Measurements from ENCODE around the gene E2F7.
"Not testable (repeated sequence)": the region's sequence is repeated elsewhere in the genome, so short reads cannot be mapped to it uniquely, and the experiment has no call there.

Gene E2F7

DNA sequence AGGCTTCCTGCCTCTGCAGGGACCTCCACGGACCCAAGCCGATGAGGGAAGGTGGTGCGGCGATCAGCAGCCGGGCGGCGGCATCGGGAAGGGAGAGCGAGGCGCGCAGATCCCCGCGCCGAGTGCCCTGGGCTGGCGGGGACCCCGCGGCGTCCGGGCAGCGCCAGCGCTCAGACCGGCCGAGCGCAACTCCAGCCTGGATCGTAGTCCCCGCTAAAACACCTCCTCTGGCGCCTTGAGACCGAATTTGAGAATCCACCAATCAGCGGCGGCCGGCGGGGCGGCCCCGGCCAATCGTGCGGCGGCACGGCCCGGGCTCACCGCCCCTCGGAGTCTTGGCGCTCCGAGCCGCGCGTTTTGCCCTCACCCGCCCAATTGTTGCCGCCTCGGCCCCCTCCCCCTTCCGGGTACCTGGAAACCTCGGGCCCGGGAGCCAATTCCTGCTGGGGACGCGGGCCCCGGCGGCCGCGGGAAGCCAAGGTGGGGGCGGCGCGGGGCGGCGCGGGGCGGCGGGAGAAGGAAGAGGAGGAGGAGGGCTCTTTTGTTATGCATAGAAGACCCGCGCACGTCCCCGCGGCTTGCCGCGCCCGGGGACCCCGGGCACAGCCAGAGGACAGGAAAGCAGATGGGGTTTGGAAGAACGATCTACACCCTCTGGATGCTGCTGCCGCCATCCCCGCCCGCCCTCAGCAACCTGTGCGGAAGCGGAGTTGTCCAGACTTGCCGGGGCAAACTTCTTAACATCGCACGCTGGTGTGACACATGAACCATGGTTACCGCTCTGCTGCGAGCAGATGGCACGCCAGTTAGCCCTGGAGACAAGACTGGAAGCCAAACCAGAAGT, at the start of gene E2F7:
E2F7 (minus strand) TSS at position 209 of the 844 bp plus-strand sequence. CDS start 934 bp downstream, outside the sequence.
- peak; percentile 70 for DNase-seq

DNA sequence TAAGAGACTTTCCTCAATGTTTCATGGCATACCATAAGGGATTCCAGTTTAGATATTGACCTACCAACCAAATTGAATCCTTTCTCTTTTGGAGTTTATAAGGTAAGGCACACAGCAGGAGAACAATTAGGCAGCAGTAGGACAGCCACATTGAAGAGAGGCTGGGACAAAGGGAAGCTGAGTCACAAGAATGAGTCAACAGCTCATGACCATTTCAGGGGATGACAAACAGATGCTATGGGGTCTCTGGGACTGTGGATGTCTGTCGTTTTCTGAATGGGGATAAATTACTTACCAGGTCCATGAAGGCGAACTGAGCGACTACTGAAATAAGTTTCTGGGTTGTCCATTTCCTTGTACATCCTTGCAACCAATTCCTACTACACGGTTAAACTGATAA, 48.6 kb upstream of the E2F7 start:
- DNase-seq, result no peak

GRCh38 chr12:77108707-77109106, 43.3 kb upstream of the E2F7 start:
- DNase-seq, result no peak

GRCh38 chr12:77107121-77107520, 41.8 kb upstream of the E2F7 start:
- DNase-seq, result no peak

- no peak for DNase-seq
Measured at GRCh38 chr12:77104792-77105191, 39.4 kb upstream of the E2F7 start.

GRCh38 chr12:77104286-77104685, 38.9 kb upstream of the E2F7 start:
- DNase-seq, result no peak

DNA sequence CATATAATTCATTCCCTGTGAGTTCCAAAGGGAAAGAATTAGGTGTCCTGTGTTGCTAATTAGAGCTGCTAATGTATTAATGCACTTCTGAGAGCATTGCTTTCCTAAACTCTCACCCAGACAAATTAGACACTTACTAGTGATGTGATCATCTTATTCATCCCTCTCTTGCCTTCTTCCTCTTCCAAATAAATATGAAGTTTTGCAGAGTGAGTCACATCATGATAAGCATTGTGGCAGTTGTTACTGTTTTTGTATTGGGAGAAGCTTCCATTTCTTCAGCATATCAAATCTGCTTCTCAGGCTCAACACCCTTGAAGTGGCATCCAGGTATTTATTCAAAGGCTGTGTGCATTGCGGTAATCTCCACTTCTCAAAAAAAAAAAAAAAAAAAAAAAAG, 37.3 kb upstream of the E2F7 start:
- DNase-seq, result no peak

GRCh38 chr12:77102123-77102522, 36.8 kb upstream of the E2F7 start:
- DNase-seq, result no peak

DNA sequence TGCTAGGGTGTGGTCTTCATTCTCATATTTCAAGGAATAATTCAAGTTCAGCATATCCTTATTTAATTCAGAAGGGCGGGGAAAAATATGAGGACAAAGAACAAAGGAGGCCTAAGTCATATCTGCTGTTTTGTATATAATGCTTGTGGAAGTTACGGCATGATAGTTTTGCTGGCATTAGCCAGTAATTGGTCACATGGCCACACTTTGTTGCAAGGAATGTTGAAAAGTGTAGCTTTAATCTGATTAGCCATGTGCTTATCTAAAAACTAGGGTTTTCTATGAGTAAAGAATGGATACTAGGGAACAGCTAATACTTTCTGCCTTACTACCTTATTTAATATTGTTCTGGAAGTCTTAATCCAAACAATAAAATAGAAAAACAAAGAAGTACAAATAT, 34.4 kb upstream of the E2F7 start:
- DNase-seq, result no peak

DNA sequence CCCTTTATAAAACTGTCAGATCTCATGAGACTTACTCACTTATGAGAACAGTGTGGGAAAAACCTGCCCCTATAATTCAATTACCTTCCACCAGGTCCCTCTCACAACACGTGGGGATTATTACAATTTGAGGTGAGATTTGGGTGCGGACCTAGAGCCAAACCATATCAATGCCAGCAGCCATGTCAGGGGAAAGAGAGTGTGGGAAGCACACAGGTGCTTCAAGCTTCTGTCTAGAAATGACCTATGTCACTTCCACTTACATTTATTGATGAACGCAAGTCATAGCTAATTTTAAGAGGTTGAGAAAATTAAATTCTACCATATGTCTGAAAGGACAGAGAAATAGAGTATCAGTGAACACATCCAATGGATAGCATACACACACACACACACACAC, 32.5 kb upstream of the E2F7 start:
- no peak for DNase-seq

DNA sequence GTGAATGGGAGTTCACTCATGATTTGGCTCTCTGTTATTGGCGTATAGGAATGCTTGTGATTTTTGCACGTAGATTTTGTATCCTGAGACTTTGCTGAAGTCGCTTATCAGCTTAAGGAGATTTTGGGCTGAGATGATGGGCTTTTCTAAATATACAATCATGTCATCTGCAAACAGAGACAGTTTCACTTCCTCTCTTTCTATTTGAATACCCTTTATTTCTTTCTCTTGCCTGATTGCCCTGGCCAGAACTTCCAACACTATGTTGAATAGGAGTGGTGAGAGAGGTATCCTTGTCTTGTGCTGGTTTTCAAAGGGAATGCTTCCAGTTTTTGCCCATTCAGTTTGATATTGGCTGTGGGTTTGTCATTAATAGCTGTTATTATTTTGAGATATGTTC, 26.9 kb upstream of the E2F7 start:
- DNase-seq, result not testable (repeated sequence)

DNA sequence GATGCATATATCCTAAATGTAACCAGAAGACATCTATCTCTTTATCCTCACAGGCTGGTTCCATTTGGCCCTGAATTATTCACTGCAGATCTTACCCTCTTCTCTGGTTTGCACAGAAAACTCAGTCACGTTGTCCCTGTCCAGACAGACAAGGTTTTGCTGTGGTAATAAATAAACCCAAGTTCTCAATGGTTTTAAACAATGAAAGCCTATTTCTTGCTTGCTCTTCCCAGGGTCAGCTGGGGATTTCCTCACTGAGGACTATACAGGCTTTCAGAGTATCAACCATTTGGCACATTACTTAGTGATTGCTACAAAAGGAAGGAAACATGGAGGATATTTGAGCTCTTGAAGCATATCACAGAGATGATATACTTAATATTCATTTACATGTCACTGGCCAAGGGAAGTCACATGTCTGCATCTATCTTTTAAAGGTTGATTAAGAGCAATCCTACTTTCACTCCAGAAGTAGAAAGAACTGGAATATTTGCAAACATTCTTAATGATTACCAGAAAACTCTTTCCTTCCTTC, 24.4 kb upstream of the E2F7 start:
- DNase-seq, result no peak

GRCh38 chr12:77087427-77087826, 22.1 kb upstream of the E2F7 start:
- no peak for DNase-seq

- DNase-seq, result no peak
Measured at GRCh38 chr12:77082021-77082420, 16.7 kb upstream of the E2F7 start.

GRCh38 chr12:77079631-77080030, 14.3 kb upstream of the E2F7 start:
- no peak for DNase-seq

GRCh38 chr12:77078231-77078630, 12.9 kb upstream of the E2F7 start:
- DNase-seq, result no peak

DNA sequence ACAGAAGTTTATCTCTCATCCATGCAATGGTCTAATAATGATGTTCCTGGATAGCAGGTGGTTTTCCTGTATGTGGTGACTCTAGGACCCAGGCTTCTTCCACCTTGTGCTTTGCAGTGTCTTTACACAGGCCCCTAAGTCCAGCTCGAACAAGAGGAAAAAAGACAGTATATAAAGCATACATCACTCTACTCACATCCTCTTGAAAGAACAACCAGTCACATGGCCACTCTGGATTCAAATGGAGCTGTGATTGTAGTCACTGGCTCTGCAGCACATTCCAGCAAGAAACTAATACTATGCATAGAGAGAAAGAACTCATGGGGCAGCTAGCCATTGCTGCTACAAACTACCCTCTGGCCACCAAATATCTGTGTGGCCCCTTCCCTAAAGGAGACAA, 11.5 kb upstream of the E2F7 start:
- no peak for DNase-seq

DNA sequence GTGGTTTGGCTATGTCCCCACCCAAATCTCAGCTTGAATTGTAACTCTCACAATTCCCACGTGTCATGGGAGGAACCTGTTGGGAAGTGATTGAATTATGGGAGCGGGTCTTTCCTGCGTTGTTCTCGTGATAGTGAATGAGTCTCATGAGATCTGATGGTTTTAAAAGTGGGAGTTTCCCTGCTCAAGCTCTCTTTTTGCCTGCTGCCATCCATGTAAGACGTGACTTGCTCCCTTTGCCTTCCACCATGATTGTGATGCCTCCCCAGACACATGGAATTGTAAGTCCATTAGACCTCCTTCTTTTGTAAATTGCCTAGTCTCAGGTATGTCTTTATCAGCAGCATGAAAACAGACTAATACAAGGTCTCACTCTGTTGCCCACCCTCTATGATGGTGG, 8.5 kb upstream of the E2F7 start:
- not testable (repeated sequence) for DNase-seq

- no peak for DNase-seq
Measured at GRCh38 chr12:77072833-77073495, 7.6 kb upstream of the E2F7 start.

DNA sequence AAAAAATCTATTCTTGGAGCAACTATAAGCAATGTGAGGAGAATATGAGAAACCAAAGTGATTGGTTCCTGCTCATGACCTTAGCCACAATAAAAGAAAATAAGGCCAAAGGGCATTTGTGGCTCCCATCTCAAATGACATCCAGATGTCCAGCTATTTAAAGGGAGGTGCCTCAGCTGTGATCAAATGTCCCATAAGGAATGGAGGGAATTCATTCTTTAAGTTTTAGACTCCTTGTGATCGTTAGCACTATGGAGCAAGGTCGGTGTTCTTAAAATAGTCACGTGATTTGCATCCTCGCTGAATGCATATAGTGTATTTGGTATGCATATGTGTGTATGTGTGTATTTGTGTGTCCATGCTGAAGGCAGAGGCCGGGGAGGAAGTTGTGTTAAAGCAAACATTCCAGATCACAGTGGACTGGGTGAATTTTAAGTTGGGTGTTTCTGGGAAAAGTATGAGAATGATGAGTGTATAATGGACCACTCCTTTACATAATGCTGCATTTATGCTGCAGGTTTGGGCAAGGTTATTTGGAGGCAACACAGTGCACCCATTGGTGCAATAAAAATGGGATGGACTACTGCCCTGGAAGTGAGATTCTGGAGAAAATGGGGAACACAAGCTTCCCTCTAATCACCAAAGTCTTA, 5.6 kb upstream of the E2F7 start:
- DNase-seq, result no peak

DNA sequence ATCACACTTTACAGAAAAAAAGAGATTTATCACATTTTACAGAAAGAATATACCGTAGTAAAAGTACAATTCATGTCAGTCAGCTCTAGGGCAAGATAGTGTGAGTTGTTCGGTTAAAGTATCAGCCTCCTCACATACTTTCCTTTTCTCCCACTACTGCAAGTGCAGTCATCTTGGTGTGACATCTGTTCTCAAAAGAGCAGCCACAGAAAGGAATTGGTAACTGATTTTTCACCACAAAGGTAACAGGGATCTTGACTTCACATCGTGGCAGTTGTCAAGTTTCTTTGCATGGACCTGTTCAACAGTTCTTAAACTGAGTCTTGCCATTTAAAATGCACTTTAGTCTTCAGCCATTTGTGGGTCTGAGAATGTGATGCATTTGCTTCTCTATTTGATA, 5.0 kb upstream of the E2F7 start:
- DNase-seq, result no peak

DNA sequence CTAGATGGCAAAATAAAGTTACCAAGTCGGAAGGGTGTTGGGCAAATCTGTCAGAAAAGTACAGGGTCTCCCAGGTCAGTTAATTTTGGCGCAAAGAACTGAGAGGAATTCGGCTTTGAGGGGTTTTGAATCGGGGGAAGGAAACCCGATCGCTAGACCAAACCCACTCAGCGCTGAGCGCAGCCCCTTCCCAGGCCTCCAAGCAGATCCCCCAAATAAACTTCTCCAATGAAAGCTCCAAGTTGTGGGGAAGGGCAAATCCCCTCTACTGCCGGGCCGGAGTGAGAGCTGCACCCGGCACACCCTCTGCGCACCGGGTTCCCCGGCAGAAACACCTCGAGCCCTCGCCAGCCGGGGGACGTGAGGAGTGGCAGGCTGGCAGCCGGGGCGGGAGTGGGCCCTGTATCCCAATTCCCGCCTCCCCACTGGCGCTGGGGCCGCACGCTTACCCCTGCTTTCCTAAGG, 441 bp downstream of the E2F7 start:
- DNase-seq, result no peak

GRCh38 chr12:77062846-77063461, 2.4 kb downstream of the E2F7 start:
- no peak for DNase-seq

All from NCI-H2081 treated with DMSO at 0.1 percent for 48 hours (cell line).